Right lobe of liver (tissue), 4 donors: Measurements from ENCODE around the gene RGSL1.

Experiments used
- CTCF ChIP-seq, 4 donors: fragments of 200-600 bp in 3 of 4; fragments of 450-650 bp in 1 of 4; IDR thresholded peaks; one replicate each; pipeline versions ENCODE4 v1.5.1 to v1.8.0; 2016 to 2022; ENCODE audit warnings: antibody characterized with exemption in 4 of 4, mild to moderate bottlenecking in 2 of 4
- POLR2A ChIP-seq: fragments of 450-650 bp; IDR thresholded peaks from one replicate; pipeline ENCODE4 v1.6.1; 2017; ENCODE audit warnings: antibody characterized with exemption, mild to moderate bottlenecking
- donor health status: DM: no; HTN: no; CAD: no.
- donor health status: DM: no; HTN: no; CAD: no.
- donor health status: DM: no; HTN: yes; CAD: no.

GRCh38 chr1:182555493-182555892 lies 105.5 kb downstream of the RGSL1 start:
- no peak for TF ChIP-seq CTCF (IDR thresholded peaks at IDR 0.05)
- TF ChIP-seq POLR2A, result no peak
